ENCODE results near the gene DNAJC15. TPM values are rescaled to one million over a fixed set of nuclear protein-coding genes. Genes with fewer than 3 reads are reported as not detected.

The DNAJC15 gene
- total and polyA plus RNA-seq, 4 experiments from 2014 or later: 9.7 to 16.0 (median 13.0) TPM

DNA sequence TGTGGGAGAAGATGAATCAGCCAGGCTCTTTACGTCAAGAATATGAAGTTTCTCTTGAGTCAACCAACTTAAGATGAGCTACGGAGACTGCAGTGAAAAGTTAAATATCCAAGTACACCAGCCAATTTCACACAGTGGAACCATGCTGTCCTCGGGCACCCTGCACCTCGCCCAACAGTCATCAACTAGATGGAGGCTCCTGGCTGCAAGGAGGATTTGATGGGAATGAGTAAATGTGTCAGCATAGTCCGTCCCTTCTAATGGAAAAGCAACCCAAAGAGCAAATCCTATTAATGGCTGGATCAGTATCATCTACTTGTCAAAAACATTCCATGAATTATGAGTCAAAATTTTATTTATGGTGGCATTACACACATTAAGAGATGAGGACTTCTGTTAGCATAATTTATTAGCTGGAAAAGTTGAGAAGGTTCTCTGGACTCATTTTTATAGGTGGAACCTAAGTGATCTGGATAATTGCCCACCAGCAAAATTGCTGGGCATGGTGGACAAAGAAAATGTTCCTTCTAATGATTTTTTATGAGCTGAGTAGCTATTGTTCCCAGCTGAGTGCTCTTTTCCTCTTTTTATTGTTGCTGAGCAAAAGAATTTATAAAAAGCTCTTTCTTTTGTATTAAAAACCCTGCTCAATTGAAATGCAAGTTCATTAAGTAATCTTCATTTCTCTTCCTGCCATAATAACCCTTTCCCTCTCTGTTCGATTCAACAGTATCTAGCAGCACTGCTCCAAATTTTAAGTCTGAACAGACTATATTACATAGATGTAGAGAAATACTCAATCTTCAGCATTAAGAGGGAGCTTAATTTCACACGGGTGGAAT lies 88.4 kb downstream of the DNAJC15 start:
- Histone ChIP-seq H3K4me3 (ENCODE audit: low read length in 2 of 2) (no peak overlapping the region), H3K36me3 (ENCODE audit: insufficient read depth, low read length) (no peaks in the 10 kb centered on the region), H3K4me1 (ENCODE audit: insufficient read depth, low read length) (no peaks in the 10 kb centered on the region), H3K9me3 (ENCODE audit: control insufficient read depth in 1 of 2, low read length in 2 of 2) (no peaks in the 10 kb centered on the region), H3K27me3 (ENCODE audit: insufficient read depth, low read length) (no peaks in the 10 kb centered on the region), H3K27ac (ENCODE audit: low read depth, low read length) (no peak overlapping the region)
- no peaks in the 10 kb centered on the region for H3K4me1 Mint-ChIP-seq
- H3K4me3 Mint-ChIP-seq: no peak overlapping the region
- intact Hi-C loops (cut with micrococcal nuclease): no loop called here
- DNase-seq: no peak
- H3K27ac Mint-ChIP-seq: no peak overlapping the region
- no peaks in the 10 kb centered on the region for H3K27me3 Mint-ChIP-seq
- ChIA-PET POLR2A (ENCODE audit: partially characterized antibody) (no interaction called here), CTCF (ENCODE audit: partially characterized antibody) (interaction anchor here (1.5 kb wide), 2 partner anchors 14 to 139 kb away, joined by 4 read pairs; no protein-coding TSS in a partner anchor)
- H3K9me3 Mint-ChIP-seq: no peaks in the 10 kb centered on the region
- peaks cover 7% of the 10 kb centered on the region in 2 donors for H3K36me3 Mint-ChIP-seq

DNA sequence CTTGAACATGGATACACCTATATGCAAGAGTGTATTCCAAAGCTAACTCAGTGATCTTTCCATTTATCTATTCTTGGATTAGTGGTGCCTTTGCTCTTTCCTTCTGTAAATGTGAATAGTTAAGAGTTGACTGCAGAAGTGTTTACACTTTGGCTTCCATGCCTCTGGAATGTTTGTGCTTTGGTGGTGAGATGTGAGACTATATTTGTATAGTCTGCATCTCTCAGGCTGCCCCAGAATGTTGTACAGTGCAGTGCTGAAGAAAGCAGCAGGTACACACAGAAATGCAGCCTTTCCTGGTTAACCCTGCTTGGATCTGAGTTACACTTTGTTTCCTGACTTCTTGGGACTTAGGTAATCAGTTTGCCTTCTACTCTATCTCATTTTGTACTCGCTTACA lies 90.2 kb downstream of the DNAJC15 start:
- H3K9me3 ChIP-seq (ENCODE audit: control insufficient read depth in 1 of 2, low read length in 2 of 2): no peaks in the 10 kb centered on the region
- POLR2A ChIA-PET (ENCODE audit: partially characterized antibody): no interaction called here

DNA sequence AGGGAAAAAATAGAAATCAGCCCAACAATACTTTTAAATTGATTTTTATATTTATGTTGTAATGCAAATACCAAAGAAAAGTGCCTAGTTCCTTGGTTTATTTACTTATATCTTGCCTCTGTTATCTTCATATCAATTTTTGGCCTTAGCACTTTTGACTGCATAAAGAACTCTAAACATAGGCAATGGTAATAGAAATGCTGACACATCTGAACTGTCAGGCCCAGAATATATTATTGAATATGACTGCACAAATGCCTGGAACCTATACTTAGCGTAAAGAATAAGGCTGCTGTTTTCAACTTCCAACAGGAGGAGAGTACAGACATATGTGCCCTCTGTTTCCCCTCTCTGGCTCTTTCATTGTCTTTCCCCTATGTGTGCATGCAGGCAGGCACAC lies 91.1 kb downstream of the DNAJC15 start:
- Mint-ChIP-seq H3K9me3 (no peaks in the 10 kb centered on the region), H3K36me3 (no peaks in the 10 kb centered on the region), H3K4me3 (no peak overlapping the region), H3K4me1 (no peaks in the 10 kb centered on the region), H3K27ac (no peak overlapping the region), H3K27me3 (no peaks in the 10 kb centered on the region)
- Histone ChIP-seq H3K4me3 (ENCODE audit: low read length in 2 of 2) (no peak overlapping the region), H3K36me3 (ENCODE audit: insufficient read depth, low read length) (no peaks in the 10 kb centered on the region), H3K27ac (ENCODE audit: low read depth, low read length) (no peak overlapping the region), H3K4me1 (ENCODE audit: insufficient read depth, low read length) (no peaks in the 10 kb centered on the region), H3K27me3 (ENCODE audit: insufficient read depth, low read length) (no peaks in the 10 kb centered on the region), H3K9me3 (ENCODE audit: control insufficient read depth in 1 of 2, low read length in 2 of 2) (no peaks in the 10 kb centered on the region)
- CTCF ChIA-PET (ENCODE audit: partially characterized antibody): no interaction called here
- POLR2A ChIA-PET (ENCODE audit: partially characterized antibody): no interaction called here
- intact Hi-C loops (cut with micrococcal nuclease): no loop called here
- DNase-seq: no peak

More for the DNA sequence above, 90.2 kb downstream of the DNAJC15 start:
- H3K4me1 Mint-ChIP-seq: no peaks in the 10 kb centered on the region
- Histone ChIP-seq H3K27me3 (ENCODE audit: insufficient read depth, low read length) (no peaks in the 10 kb centered on the region), H3K4me1 (ENCODE audit: insufficient read depth, low read length) (no peaks in the 10 kb centered on the region), H3K27ac (ENCODE audit: low read depth, low read length) (no peak overlapping the region), H3K36me3 (ENCODE audit: insufficient read depth, low read length) (no peaks in the 10 kb centered on the region), H3K4me3 (ENCODE audit: low read length in 2 of 2) (no peak overlapping the region)
- intact Hi-C loops (cut with micrococcal nuclease): no loop called here
- no peaks in the 10 kb centered on the region for H3K9me3 Mint-ChIP-seq
- CTCF ChIA-PET (ENCODE audit: partially characterized antibody): interaction anchor here (1.5 kb wide), 1 partner anchor 141 kb away, joined by 4 read pairs; no protein-coding TSS in a partner anchor
- H3K36me3 Mint-ChIP-seq: peaks cover 2 to 3% of the 10 kb centered on the region in 2 donors
- no peaks in the 10 kb centered on the region for H3K27me3 Mint-ChIP-seq
- no peak for DNase-seq
- H3K4me3 Mint-ChIP-seq: no peak overlapping the region
- no peak overlapping the region for H3K27ac Mint-ChIP-seq

DNA sequence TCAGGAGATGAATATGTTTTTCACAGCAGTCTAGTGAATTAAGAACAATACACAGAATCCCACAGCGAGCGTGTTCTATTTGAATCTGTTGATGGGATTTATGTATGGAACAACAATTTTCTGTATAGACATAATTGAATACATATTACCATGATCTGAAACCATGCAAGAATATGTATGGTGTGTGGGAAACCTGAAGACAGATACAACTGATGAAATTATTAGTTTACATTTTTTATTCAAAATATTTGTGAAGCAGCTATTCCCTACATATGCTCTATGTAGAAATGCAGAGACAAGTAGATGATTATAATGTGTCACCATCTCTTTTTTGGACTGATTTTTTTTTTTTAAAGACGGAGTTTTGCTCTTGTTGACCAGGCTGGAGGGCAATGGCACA lies 91.8 kb downstream of the DNAJC15 start:
- POLR2A ChIA-PET (ENCODE audit: partially characterized antibody): no interaction called here
- Mint-ChIP-seq H3K27ac (no peak overlapping the region), H3K27me3 (no peaks in the 10 kb centered on the region)

DNA sequence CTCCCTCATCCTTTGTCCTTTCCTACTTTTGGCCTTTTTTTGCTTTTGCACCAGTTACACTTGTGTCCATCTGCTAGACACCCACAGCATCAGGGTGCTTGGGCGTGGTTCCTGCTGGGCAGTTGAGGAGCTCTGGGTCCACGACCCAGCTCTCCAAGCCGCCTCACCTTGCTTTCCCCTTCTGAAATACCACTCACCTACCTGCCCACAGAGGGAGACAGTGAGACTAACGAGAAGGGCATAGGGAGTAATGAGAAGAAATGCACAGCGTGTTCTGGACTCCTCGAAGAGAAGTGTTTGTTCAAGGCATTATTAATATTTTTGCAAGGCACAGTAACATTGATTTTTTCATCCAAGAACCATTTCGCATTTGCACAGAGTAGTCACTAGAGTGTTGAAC lies 92.9 kb downstream of the DNAJC15 start:
- ChIA-PET POLR2A (ENCODE audit: partially characterized antibody) (no interaction called here), CTCF (ENCODE audit: partially characterized antibody) (no interaction called here)
- Histone ChIP-seq H3K4me1 (ENCODE audit: insufficient read depth, low read length) (no peaks in the 10 kb centered on the region), H3K36me3 (ENCODE audit: insufficient read depth, low read length) (no peaks in the 10 kb centered on the region), H3K9me3 (ENCODE audit: control insufficient read depth in 1 of 2, low read length in 2 of 2) (no peaks in the 10 kb centered on the region), H3K27me3 (ENCODE audit: insufficient read depth, low read length) (no peaks in the 10 kb centered on the region), H3K27ac (ENCODE audit: low read depth, low read length) (no peak overlapping the region), H3K4me3 (ENCODE audit: low read length in 2 of 2) (no peak overlapping the region)
- no peak for DNase-seq
- Mint-ChIP-seq H3K27me3 (peaks cover 0 to 3% of the 10 kb centered on the region in 2 donors), H3K9me3 (no peaks in the 10 kb centered on the region), H3K27ac (no peak overlapping the region), H3K4me3 (no peak overlapping the region), H3K36me3 (no peaks in the 10 kb centered on the region), H3K4me1 (no peaks in the 10 kb centered on the region)
- intact Hi-C loops (cut with micrococcal nuclease): no loop called here

More for the DNA sequence above, 91.8 kb downstream of the DNAJC15 start:
- Histone ChIP-seq H3K36me3 (ENCODE audit: insufficient read depth, low read length) (no peaks in the 10 kb centered on the region), H3K27ac (ENCODE audit: low read depth, low read length) (no peak overlapping the region), H3K9me3 (ENCODE audit: control insufficient read depth in 1 of 2, low read length in 2 of 2) (no peaks in the 10 kb centered on the region), H3K27me3 (ENCODE audit: insufficient read depth, low read length) (no peaks in the 10 kb centered on the region), H3K4me3 (ENCODE audit: low read length in 2 of 2) (no peak overlapping the region), H3K4me1 (ENCODE audit: insufficient read depth, low read length) (no peaks in the 10 kb centered on the region)
- intact Hi-C loops (cut with micrococcal nuclease): no loop called here
- CTCF ChIA-PET (ENCODE audit: partially characterized antibody): no interaction called here
- H3K4me1 Mint-ChIP-seq: no peaks in the 10 kb centered on the region
- no peaks in the 10 kb centered on the region for H3K36me3 Mint-ChIP-seq
- no peaks in the 10 kb centered on the region for H3K9me3 Mint-ChIP-seq
- no peak overlapping the region for H3K4me3 Mint-ChIP-seq
- DNase-seq: no peak

DNA sequence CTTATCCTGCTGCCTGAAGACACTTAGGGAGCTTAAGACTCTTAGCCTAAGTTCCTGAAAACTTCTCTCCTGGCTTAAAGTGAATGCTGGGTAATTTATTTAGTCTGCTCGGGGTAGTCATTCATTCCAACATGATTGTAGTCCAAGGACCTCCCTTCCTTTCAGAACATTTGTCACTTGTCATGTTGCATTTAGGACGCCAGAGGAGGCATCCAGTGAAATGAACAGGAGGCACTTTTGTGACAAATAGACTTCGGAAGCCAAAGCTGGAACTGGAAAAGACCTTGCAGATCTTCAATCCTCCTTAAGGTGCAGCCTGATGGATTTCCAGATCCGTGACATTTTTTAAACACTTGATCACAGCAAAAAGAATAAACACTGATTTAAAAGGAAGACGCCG lies 95.1 kb downstream of the DNAJC15 start:
- peaks cover 0 to 6% of the 10 kb centered on the region in 2 donors for H3K27me3 Mint-ChIP-seq

DNA sequence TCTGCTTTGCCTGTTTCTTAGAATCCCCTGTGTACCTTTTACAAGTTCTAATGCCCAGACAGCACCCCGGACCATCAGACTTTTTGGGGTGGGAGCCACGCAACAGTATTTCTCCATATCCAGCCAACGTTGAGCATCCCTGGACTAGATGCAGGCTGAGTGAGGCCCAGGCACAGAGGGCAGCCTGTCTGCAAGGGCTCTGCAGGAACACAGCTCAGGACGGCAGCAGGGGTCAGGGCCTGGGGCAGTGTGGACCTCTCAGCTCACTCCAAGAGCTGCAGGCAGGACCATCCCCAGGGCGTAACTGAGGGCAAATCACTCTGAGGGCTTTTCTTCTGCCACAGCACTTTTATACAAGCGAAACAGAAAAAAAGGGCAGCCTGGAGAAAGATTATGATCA lies 95.8 kb downstream of the DNAJC15 start:
- POLR2A ChIA-PET (ENCODE audit: partially characterized antibody): no interaction called here

More for the DNA sequence above, 95.1 kb downstream of the DNAJC15 start:
- Mint-ChIP-seq H3K36me3 (no peaks in the 10 kb centered on the region), H3K4me1 (no peaks in the 10 kb centered on the region), H3K4me3 (no peak overlapping the region), H3K27ac (no peak overlapping the region), H3K9me3 (no peaks in the 10 kb centered on the region)
- DNase-seq: no peak
- Histone ChIP-seq H3K4me3 (ENCODE audit: low read length in 2 of 2) (no peak overlapping the region), H3K27ac (ENCODE audit: low read depth, low read length) (no peak overlapping the region), H3K9me3 (ENCODE audit: control insufficient read depth in 1 of 2, low read length in 2 of 2) (no peaks in the 10 kb centered on the region), H3K27me3 (ENCODE audit: insufficient read depth, low read length) (no peaks in the 10 kb centered on the region), H3K4me1 (ENCODE audit: insufficient read depth, low read length) (no peaks in the 10 kb centered on the region), H3K36me3 (ENCODE audit: insufficient read depth, low read length) (no peaks in the 10 kb centered on the region)
- ChIA-PET CTCF (ENCODE audit: partially characterized antibody) (no interaction called here), POLR2A (ENCODE audit: partially characterized antibody) (no interaction called here)
- intact Hi-C loops (cut with micrococcal nuclease): no loop called here

More for the DNA sequence above, 95.8 kb downstream of the DNAJC15 start:
- no peak overlapping the region for H3K4me3 ChIP-seq (ENCODE audit: low read length in 2 of 2)
- H3K27ac ChIP-seq (ENCODE audit: low read depth, low read length): no peak overlapping the region
- DNase-seq: no peak
- no peak overlapping the region for H3K4me3 Mint-ChIP-seq
- CTCF ChIA-PET (ENCODE audit: partially characterized antibody): no interaction called here
- intact Hi-C loops (cut with micrococcal nuclease): no loop called here
- H3K27me3 Mint-ChIP-seq: peaks cover 0 to 6% of the 10 kb centered on the region in 2 donors
- H3K27ac Mint-ChIP-seq: no peak overlapping the region
- H3K36me3 ChIP-seq (ENCODE audit: insufficient read depth, low read length): no peaks in the 10 kb centered on the region
- H3K4me1 ChIP-seq (ENCODE audit: insufficient read depth, low read length): no peaks in the 10 kb centered on the region
- no peaks in the 10 kb centered on the region for H3K36me3 Mint-ChIP-seq
- H3K27me3 ChIP-seq (ENCODE audit: insufficient read depth, low read length): no peaks in the 10 kb centered on the region
- no peaks in the 10 kb centered on the region for H3K9me3 ChIP-seq (ENCODE audit: control insufficient read depth in 1 of 2, low read length in 2 of 2)
- no peaks in the 10 kb centered on the region for H3K9me3 Mint-ChIP-seq
- H3K4me1 Mint-ChIP-seq: no peaks in the 10 kb centered on the region

Data from CD4-positive, alpha-beta memory T cell (primary cell).